H1 (cell line): ENCODE measurements around the gene XNDC1N.

Experiments
- ASH2L ChIP-seq: fragments of 200-600, 300-600 bp; sonication (generic); IDR thresholded peaks from one replicate; pipeline ENCODE4 v1.7.1; 2017; ENCODE audit warnings: low read length
- BACH1 ChIP-seq: IDR thresholded peaks from 2 replicates; pipeline ENCODE4 v1.6.1; 2012; ENCODE audit warnings: low read length, improper control_type of control experiment
- CHD7 ChIP-seq: fragments of 300-600 bp; sonication (generic); IDR thresholded peaks from 2 replicates; pipeline ENCODE4 v1.7.1; 2012; ENCODE audit warnings: low read length, moderate library complexity, mild to moderate bottlenecking, inconsistent platforms; ENCODE audit not compliant: insufficient replicate concordance
- CTCF ChIP-seq, 3 experiments: IDR thresholded peaks; 1 replicate in 2 of 3; 2 replicates in 1 of 3; pipeline versions ENCODE4 v1.5.1 to v1.6.1; 2011; ENCODE audit warnings: low read length in 3 of 3, mild to moderate bottlenecking in 3 of 3, inconsistent platforms in 2 of 3, low read depth in 1 of 3, moderate library complexity in 1 of 3; ENCODE audit not compliant: insufficient read depth in 1 of 3; ENCODE audit errors: control extremely low read depth in 1 of 3
- EZH2 ChIP-seq: fragments of 200-600 bp; sonication (generic); IDR thresholded peaks from 2 replicates; pipeline ENCODE4 v1.7.1; 2012; ENCODE audit warnings: low read depth, mild to moderate bottlenecking, moderate library complexity, low read length, inconsistent platforms; ENCODE audit not compliant: severe bottlenecking
- HDAC2 ChIP-seq, 2 experiments: fragments of 300-600 bp in 1 of 2; sonication (generic) in 1 of 2; IDR thresholded peaks; 2 replicates each; pipeline ENCODE4 v1.6.1; 2011 to 2012; ENCODE audit warnings: low read depth in 2 of 2, low read length in 2 of 2, mild to moderate bottlenecking in 2 of 2, moderate library complexity in 2 of 2, borderline replicate concordance in 1 of 2, inconsistent platforms in 1 of 2
- MAFK ChIP-seq: IDR thresholded peaks from 2 replicates; pipeline ENCODE4 v1.6.1; 2012; ENCODE audit warnings: low read depth, mild to moderate bottlenecking, improper control_type of control experiment, low read length
- NRF1 ChIP-seq: IDR thresholded peaks from 2 replicates; pipeline ENCODE4 v1.6.1; 2011; ENCODE audit warnings: mild to moderate bottlenecking, low read depth, low read length, improper control_type of control experiment
- TAF1 ChIP-seq: IDR thresholded peaks from 2 replicates; pipeline ENCODE4 v1.6.1; 2011; ENCODE audit warnings: mild to moderate bottlenecking, low read depth, low read length
- TEAD4 ChIP-seq: IDR thresholded peaks from 2 replicates; pipeline ENCODE4 v1.6.1; 2012; ENCODE audit warnings: low read depth, low read length, inconsistent platforms, mixed read lengths
- ZNF274 ChIP-seq: IDR thresholded peaks from 2 replicates; pipeline ENCODE4 v1.7.0; 2012; ENCODE audit warnings: low read length, borderline replicate concordance; ENCODE audit errors: extremely low read depth
- TF ChIP-seq, protein P1 (sequence below): IDR thresholded peaks from 2 replicates; pipeline ENCODE4 v1.6.1; 2012; ENCODE audit warnings: low read length, inconsistent platforms

DNA sequence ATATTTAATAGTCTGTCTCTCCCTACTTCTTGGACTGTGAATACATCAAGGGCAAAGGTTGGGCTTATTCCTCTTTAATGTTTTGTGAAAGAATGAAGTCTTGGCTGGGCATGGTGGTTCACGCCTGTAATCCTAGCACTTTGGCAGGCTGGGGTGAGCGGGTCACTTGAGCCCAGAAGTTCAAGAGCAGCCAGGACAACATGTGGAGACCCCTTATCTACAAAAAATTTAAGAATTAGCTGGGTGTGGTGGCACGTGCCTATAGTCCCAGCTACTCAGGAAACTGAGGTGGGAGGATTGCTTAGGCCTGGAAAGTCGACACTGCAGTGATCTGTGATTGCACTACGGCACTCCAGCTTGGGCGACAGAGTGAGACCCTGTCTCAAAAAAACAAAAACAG, 20.6 kb upstream of the XNDC1N start:
- TF ChIP-seq CTCF (IDR thresholded peaks at IDR 0.05; ENCODE audit: control extremely low read depth in 1 of 3, insufficient read depth in 1 of 3, low read depth in 1 of 3, low read length in 3 of 3) (no peak), CHD7 (no peak), HDAC2 (IDR thresholded peaks at IDR 0.05; ENCODE audit: borderline replicate concordance in 1 of 2, low read depth in 2 of 2, low read length in 2 of 2) (no peak), NRF1 (no peak), BACH1 (no peak), TAF1 (no peak), ZNF274 (no peak), MAFK (no peak), TEAD4 (no peak), EZH2 (no peak), ASH2L (no peak)
- TF ChIP-seq, protein P1, sequence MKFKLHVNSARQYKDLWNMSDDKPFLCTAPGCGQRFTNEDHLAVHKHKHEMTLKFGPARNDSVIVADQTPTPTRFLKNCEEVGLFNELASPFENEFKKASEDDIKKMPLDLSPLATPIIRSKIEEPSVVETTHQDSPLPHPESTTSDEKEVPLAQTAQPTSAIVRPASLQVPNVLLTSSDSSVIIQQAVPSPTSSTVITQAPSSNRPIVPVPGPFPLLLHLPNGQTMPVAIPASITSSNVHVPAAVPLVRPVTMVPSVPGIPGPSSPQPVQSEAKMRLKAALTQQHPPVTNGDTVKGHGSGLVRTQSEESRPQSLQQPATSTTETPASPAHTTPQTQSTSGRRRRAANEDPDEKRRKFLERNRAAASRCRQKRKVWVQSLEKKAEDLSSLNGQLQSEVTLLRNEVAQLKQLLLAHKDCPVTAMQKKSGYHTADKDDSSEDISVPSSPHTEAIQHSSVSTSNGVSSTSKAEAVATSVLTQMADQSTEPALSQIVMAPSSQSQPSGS = no peak
